Measurements from ENCODE around the gene SPRYD3. TPM values are rescaled to one million over a fixed set of nuclear protein-coding genes. Genes with fewer than 3 reads are reported as not detected.

Gene SPRYD3
- total and polyA plus RNA-seq, 2 of the 4 experiments (the other 2 are of a cell fraction), result 25.6 to 27.8 TPM

GRCh38 chr12:53062977-53063707 lies 16.0 kb downstream of the SPRYD3 start:
- no peak overlapping the region for H2BK5ac ChIP-seq (ENCODE audit: low read depth, low read length, poor library complexity, severe bottlenecking)
- H2BK120ac ChIP-seq (ENCODE audit: low read depth, low read length), result no peak overlapping the region
- H2AK5ac ChIP-seq (ENCODE audit: low read depth, low read length), result no peak overlapping the region
- POLR2A ChIA-PET (ENCODE audit: unreplicated experiment), result interaction anchor here (0.5 to 1.1 kb wide), 2 partner anchors 8 to 10 kb away, joined by 3 read pairs; no protein-coding TSS in a partner anchor
- no peak for ATAC-seq (ENCODE audit: low read depth)
- TF ChIP-seq FOS (IDR thresholded peaks at IDR 0.05; ENCODE audit: low read depth, low read length), result no peak
- TF ChIP-seq RFX5 (IDR thresholded peaks at IDR 0.05; ENCODE audit: low read depth, low read length), result no peak
- TF ChIP-seq USF2 (IDR thresholded peaks at IDR 0.05; ENCODE audit: low read depth, low read length), result no peak
- no peak for TF ChIP-seq POLR2A (IDR thresholded peaks at IDR 0.05; ENCODE audit: low read depth, low read length)
- TF ChIP-seq BHLHE40 (IDR thresholded peaks at IDR 0.05; ENCODE audit: low read depth, low read length), result no peak
- 65% methylated on average over 2 of the region's 14 CpGs; no CpG with 5 or more reads in 1 of the 2 experiments for WGBS, 2 experiments (ENCODE audit: extremely low coverage in 2 of 2, insufficient read length in 1 of 2)
- H3K4me2 ChIP-seq (ENCODE audit: low read depth, low read length), result no peak overlapping the region
- H3K36me3 ChIP-seq (ENCODE audit: control insufficient read depth, insufficient read depth, low read length), result peaks cover 72% of the 10 kb centered on the region
- H3K27me3 ChIP-seq (ENCODE audit: control insufficient read depth, insufficient read depth, low read length), result no peaks in the 10 kb centered on the region
- in situ Hi-C loops (cut with MboI; ENCODE audit: low sequenced_read_pairs), result no loop called here
- peaks cover 9% of the 10 kb centered on the region for H4K20me1 ChIP-seq (ENCODE audit: insufficient read depth, low read length)
- H2BK20ac ChIP-seq (ENCODE audit: low read depth, low read length), result no peak overlapping the region
- H3K14ac ChIP-seq (replicated peaks; ENCODE audit: low read depth, low read length), result no peak overlapping the region
- H3K56ac ChIP-seq (ENCODE audit: extremely low read depth, insufficient read depth, low read length), result no peak overlapping the region
- no peak for DNase-seq
- no peak overlapping the region for H3K4ac ChIP-seq (ENCODE audit: low read depth, low read length)
- H3K9ac ChIP-seq (ENCODE audit: low read depth, low read length), result no peak overlapping the region
- no peak overlapping the region for H3K18ac ChIP-seq (ENCODE audit: low read depth, low read length)
- peak overlapping the region; percentile 44 for H2AFZ ChIP-seq (replicated peaks; ENCODE audit: low read length, poor library complexity)
- no peak overlapping the region for H3K23ac ChIP-seq (ENCODE audit: low read depth, low read length)
- no peak overlapping the region for H4K5ac ChIP-seq (ENCODE audit: low read depth, low read length)
- H3K9me1 ChIP-seq (ENCODE audit: insufficient read depth, low read length), result peaks cover 5% of the 10 kb centered on the region; the same call in 1 of the 2 replicates
- H3K4me1 ChIP-seq (ENCODE audit: control insufficient read depth, insufficient read depth, low read length), result peaks cover 30% of the 10 kb centered on the region
- no peak overlapping the region for H2BK15ac ChIP-seq (ENCODE audit: low read depth, low read length)
- H3K79me1 ChIP-seq (ENCODE audit: low read depth in 1 of 2, low read length in 2 of 2), result peaks cover 0 to 50% of the 10 kb centered on the region in 2 experiments; a peak in 2 of 4 replicates
- no peak overlapping the region for H4K8ac ChIP-seq (ENCODE audit: low read depth in 2 of 2, low read length in 2 of 2)
- H3K9me3 ChIP-seq (ENCODE audit: control insufficient read depth, insufficient read depth, low read length), result no peaks in the 10 kb centered on the region
- peak overlapping the region; percentile 8 for H2AK9ac ChIP-seq (replicated peaks; ENCODE audit: low read depth, low read length, poor library complexity)
- dilution Hi-C loops (cut with HindIII; ENCODE audit: low sequenced_read_pairs, unreplicated experiment), result no loop called here
- H4K91ac ChIP-seq (ENCODE audit: insufficient read depth, low read depth, low read length), result no peak overlapping the region
- CTCF ChIA-PET, result interaction anchor here (1.3 kb wide), 1 partner anchor 38 kb away, joined by 3 read pairs; no protein-coding TSS in a partner anchor
- no peak overlapping the region for H3K4me3 ChIP-seq (ENCODE audit: insufficient read depth, low read depth, low read length)
- no TSS peak for BruUV-seq (replicated peaks)
- intact Hi-C loops (cut with micrococcal nuclease), result no loop called here
- peak overlapping the region; percentile 9; the same call in 1 of the 2 replicates for H3K27ac ChIP-seq (ENCODE audit: insufficient read depth, low read length)

All from IMR-90 (cell line).